Panc1 (cell line): ENCODE results near the gene SLC16A8. TPM values are rescaled to one million over a fixed set of nuclear protein-coding genes. Genes with fewer than 3 reads are reported as not detected.

Experiments
- ATAC-seq: fragments of 200-7000 bp; cut with Tn5 transposase; 2 replicates; pipeline ENCODE4 v1.9.1; 2020; ENCODE audit warnings: mild to moderate bottlenecking, moderate library complexity
- BruUV-seq: library from RNA; stranded (reverse); fragments of 400-500 nt; replicated peaks from 2 replicates; lab custom pipeline; 2021; lab: Mats Ljungman, UMichigan
- CTCF ChIA-PET: fragments of 300-600 bp; sonication (Branson Sonifier 250); formaldehyde crosslinking; loops from one replicate; lab custom pipeline; 2022; ENCODE audit warnings: antibody characterized with exemption; lab: Charles Lee
- POLR2A ChIA-PET: fragments of 300-600 bp; sonication (Branson Sonifier 250); formaldehyde crosslinking; loops from one replicate; lab custom pipeline; 2022; ENCODE audit warnings: antibody characterized with exemption; lab: Charles Lee
- DNase-seq: peaks from one replicate; pipeline ENCODE4 v3.0.0-alpha.2; 2010; ENCODE audit warnings: low read depth, low spot score
- H3K27ac ChIP-seq: 2 replicates; pipeline ENCODE4 v1.5.1; 2011; ENCODE audit warnings: mild to moderate bottlenecking, low read length, inconsistent platforms
- H3K27me3 ChIP-seq: fragments of 200-500 bp; sonication (Bioruptor generic); 2 replicates; pipeline ENCODE4 v1.6.0; 2014; ENCODE audit warnings: low read length, inconsistent platforms; ENCODE audit not compliant: control insufficient read depth, insufficient read depth
- H3K36me3 ChIP-seq: fragments of 200-500 bp; sonication (Bioruptor generic); 2 replicates; pipeline ENCODE4 v1.5.1; 2014; ENCODE audit warnings: inconsistent platforms, mild to moderate bottlenecking, low read length, moderate library complexity; ENCODE audit not compliant: control insufficient read depth, insufficient read depth
- H3K4me1 ChIP-seq: 2 replicates; pipeline ENCODE4 v1.5.1; 2011; ENCODE audit warnings: inconsistent platforms, mild to moderate bottlenecking, low read length, moderate library complexity; ENCODE audit not compliant: control insufficient read depth, insufficient read depth
- H3K4me3 ChIP-seq, 2 experiments: 2 replicates each; pipeline ENCODE4 v1.5.1; 2011 to 2012; ENCODE audit warnings: low read depth in 2 of 2, low read length in 2 of 2, mild to moderate bottlenecking in 2 of 2, inconsistent platforms in 1 of 2, moderate library complexity in 1 of 2
- H3K9me3 ChIP-seq: fragments of 200-500 bp; sonication (Bioruptor generic); 2 replicates; pipeline ENCODE4 v1.5.1; 2014; ENCODE audit warnings: low read depth, mild to moderate bottlenecking, inconsistent platforms, low read length, moderate library complexity; ENCODE audit not compliant: control insufficient read depth, insufficient read depth
- POLR2AphosphoS5 ChIP-seq: IDR thresholded peaks from 2 replicates; pipeline ENCODE4 v1.6.1; 2012; ENCODE audit warnings: mild to moderate bottlenecking, low read depth, low read length, moderate library complexity
- SIN3A ChIP-seq: IDR thresholded peaks from 2 replicates; pipeline ENCODE4 v1.6.1; 2012; ENCODE audit warnings: low read depth, mild to moderate bottlenecking, low read length, moderate library complexity, borderline replicate concordance; ENCODE audit not compliant: insufficient read depth
- TCF7L2 ChIP-seq: IDR thresholded peaks from 2 replicates; pipeline ENCODE4 v1.6.1; 2011; ENCODE audit warnings: mild to moderate bottlenecking, low read depth, low read length, inconsistent platforms
- in situ Hi-C: cut with HindIII; loops from 2 replicates; pipeline ENCODE4 v1.10.0; 2016; ENCODE audit warnings: low sequenced_read_pairs, low pct_unique_long_range_greater_than_20kb
- intact Hi-C: fragments of 100-400 bp; cut with micrococcal nuclease; formaldehyde crosslinking; loops from one replicate; pipeline ENCODE4 v1.10.0; 2022; ENCODE audit not compliant: unreplicated experiment
- total RNA-seq: library from RNA; stranded (reverse); gene quantifications from one replicate; pipeline ENCODE4 v1.2.1, GENCODE V29; 2021; ENCODE audit not compliant: unreplicated experiment
- TF ChIP-seq, protein P1 (sequence below), 2 experiments: IDR thresholded peaks; 2 replicates each; pipeline ENCODE4 v1.6.1; 2011 to 2012; ENCODE audit warnings: low read depth in 2 of 2, control low read depth in 1 of 2, low read length in 1 of 2, mild to moderate bottlenecking in 1 of 2, moderate library complexity in 1 of 2; ENCODE audit not compliant: insufficient read depth in 1 of 2
- TF ChIP-seq, protein P2 (sequence below): fragments of 450-650 bp; IDR thresholded peaks from 2 replicates; pipeline ENCODE4 v1.5.1; 2017; ENCODE audit warnings: mild to moderate bottlenecking

The SLC16A8 gene
- total RNA-seq, 1 experiment from 2014 or later: not detected

DNA sequence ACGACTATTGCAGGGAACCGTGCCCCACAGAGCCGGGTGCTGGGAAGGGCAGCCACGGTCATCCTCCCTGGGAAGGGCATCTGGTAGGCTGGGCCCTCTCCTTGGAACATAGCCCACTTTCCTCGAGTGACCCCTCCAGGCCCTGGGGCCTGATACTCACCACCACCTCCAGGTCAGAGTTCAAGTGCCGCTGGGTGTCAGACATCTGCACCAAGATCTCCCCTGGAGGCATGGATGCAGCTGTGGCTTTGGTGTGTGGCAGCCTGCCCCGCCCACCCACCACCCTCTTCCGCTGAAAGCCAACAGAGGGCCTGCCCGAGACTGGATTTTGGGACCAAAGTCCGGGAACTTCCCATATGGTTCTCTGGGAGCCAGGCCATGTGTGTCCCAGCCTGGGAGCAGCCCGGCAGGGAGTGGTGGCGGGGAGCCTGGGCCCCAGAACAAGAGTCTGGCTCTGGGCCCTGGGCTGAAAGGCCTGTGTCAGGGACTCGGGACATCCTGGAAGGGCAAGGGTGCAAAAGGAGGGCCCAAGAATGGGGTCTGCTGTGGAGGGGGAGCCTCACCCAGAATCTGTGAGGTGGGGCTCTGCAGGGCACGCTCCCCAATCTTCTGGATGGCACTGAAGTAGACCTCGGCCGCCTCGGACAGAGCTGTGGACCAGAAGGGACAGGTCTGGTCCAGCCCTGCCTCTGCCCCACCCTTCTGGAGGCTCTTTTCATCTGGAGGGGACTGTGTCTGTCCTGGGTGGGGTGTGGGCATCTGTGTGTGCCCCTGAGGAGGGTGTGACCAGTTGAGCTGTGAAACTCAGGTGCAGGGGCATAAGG lies 23.9 kb upstream of the SLC16A8 start:
- TF ChIP-seq TCF7L2 (no peak), SIN3A (no peak), POLR2AphosphoS5 (no peak)
- TF ChIP-seq, protein P1, sequence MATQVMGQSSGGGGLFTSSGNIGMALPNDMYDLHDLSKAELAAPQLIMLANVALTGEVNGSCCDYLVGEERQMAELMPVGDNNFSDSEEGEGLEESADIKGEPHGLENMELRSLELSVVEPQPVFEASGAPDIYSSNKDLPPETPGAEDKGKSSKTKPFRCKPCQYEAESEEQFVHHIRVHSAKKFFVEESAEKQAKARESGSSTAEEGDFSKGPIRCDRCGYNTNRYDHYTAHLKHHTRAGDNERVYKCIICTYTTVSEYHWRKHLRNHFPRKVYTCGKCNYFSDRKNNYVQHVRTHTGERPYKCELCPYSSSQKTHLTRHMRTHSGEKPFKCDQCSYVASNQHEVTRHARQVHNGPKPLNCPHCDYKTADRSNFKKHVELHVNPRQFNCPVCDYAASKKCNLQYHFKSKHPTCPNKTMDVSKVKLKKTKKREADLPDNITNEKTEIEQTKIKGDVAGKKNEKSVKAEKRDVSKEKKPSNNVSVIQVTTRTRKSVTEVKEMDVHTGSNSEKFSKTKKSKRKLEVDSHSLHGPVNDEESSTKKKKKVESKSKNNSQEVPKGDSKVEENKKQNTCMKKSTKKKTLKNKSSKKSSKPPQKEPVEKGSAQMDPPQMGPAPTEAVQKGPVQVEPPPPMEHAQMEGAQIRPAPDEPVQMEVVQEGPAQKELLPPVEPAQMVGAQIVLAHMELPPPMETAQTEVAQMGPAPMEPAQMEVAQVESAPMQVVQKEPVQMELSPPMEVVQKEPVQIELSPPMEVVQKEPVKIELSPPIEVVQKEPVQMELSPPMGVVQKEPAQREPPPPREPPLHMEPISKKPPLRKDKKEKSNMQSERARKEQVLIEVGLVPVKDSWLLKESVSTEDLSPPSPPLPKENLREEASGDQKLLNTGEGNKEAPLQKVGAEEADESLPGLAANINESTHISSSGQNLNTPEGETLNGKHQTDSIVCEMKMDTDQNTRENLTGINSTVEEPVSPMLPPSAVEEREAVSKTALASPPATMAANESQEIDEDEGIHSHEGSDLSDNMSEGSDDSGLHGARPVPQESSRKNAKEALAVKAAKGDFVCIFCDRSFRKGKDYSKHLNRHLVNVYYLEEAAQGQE (IDR thresholded peaks at IDR 0.05; ENCODE audit: insufficient read depth in 1 of 2, low read depth in 2 of 2, low read length in 1 of 2): no peak
- TF ChIP-seq, protein P2, sequence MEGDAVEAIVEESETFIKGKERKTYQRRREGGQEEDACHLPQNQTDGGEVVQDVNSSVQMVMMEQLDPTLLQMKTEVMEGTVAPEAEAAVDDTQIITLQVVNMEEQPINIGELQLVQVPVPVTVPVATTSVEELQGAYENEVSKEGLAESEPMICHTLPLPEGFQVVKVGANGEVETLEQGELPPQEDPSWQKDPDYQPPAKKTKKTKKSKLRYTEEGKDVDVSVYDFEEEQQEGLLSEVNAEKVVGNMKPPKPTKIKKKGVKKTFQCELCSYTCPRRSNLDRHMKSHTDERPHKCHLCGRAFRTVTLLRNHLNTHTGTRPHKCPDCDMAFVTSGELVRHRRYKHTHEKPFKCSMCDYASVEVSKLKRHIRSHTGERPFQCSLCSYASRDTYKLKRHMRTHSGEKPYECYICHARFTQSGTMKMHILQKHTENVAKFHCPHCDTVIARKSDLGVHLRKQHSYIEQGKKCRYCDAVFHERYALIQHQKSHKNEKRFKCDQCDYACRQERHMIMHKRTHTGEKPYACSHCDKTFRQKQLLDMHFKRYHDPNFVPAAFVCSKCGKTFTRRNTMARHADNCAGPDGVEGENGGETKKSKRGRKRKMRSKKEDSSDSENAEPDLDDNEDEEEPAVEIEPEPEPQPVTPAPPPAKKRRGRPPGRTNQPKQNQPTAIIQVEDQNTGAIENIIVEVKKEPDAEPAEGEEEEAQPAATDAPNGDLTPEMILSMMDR: no peak
- ATAC-seq (no peak), DNase-seq (no peak)
- intact Hi-C loops: no loop called here
- Histone ChIP-seq H3K27me3 (no peaks in the 10 kb centered on the region), H3K27ac (no peak overlapping the region), H3K36me3 (no peaks in the 10 kb centered on the region), H3K9me3 (no peaks in the 10 kb centered on the region), H3K4me3 (no peak overlapping the region), H3K4me1 (no peaks in the 10 kb centered on the region)
- CTCF ChIA-PET: no interaction called here
- POLR2A ChIA-PET: no interaction called here
- no TSS peak for BruUV-seq
- in situ Hi-C loops: no loop called here

DNA sequence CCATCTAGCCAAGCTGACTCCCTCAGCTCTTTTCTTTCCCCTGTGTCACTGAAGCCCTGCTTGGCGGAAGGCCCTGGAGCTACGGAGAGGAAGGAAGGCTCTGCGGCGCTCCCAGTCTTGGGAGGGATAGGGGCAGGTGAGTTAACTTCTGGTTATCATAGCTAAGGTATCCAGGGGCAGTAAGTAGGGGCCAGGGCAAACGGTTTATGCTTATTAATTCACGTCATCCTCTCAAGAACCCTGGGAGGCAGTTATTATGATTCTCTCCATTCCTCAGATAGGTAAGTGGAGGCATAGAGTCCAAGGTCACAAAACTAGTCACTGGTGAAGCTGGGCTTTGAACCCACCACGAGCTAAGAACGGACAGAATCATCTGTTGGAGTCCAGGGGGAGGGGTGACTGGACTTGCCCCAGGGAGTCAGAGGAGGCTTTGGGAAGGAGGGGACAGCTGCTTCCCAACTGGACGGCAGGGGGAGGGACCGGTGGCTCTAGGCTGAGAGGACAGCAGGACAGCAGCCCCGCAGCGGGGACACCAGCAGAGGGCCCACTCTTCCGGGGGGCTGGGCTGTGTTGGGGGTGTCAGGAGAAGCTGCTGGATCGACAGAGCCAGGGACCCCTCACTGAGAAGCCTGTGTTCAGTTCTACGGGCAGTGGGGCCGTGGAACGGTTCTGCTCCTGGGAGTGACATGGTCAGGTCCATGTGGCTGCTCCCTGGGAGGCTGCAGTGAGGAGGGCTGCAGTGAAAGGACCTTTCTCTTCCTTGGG lies 23.0 kb upstream of the SLC16A8 start:
- Histone ChIP-seq H3K27ac (no peak overlapping the region), H3K4me1 (no peaks in the 10 kb centered on the region), H3K36me3 (no peaks in the 10 kb centered on the region), H3K27me3 (no peaks in the 10 kb centered on the region), H3K4me3 (no peak overlapping the region), H3K9me3 (no peaks in the 10 kb centered on the region)
- intact Hi-C loops (no loop called here), in situ Hi-C loops (no loop called here)
- CTCF ChIA-PET: no interaction called here
- DNase-seq (no peak), ATAC-seq (no peak)
- POLR2A ChIA-PET: no interaction called here
- no TSS peak for BruUV-seq
- TF ChIP-seq TCF7L2 (no peak), POLR2AphosphoS5 (no peak), SIN3A (no peak)
- TF ChIP-seq, protein P2: no peak
- TF ChIP-seq, protein P1 (IDR thresholded peaks at IDR 0.05; ENCODE audit: insufficient read depth in 1 of 2, low read depth in 2 of 2, low read length in 1 of 2): no peak
